NCI-H748 (cell line): Measurements from ENCODE around the gene SYNPR.

Experiments
- DNase-seq: peaks from one replicate; lab custom pipeline; 2025; ENCODE audit not compliant: unreplicated experiment; lab: John Stamatoyannopoulos, UW

The SYNPR gene

DNA sequence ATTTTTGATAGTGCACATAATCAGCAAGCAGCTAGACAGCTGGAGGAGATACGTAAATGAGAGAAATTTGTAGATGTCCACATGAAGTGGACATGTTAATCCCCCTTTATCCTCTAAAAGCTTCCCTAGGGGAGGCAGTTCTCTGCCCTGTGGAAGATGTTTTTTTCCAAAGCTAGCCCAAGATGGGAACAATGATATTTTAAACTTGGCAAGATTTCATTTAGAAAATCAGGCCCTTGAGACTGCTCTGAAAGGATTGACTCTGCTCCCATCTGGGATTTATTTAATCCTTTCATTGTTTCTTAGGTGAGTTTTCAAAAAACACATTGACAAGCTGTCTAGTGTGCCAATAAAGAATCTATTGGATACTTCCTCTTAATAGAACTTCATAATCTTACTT, 92.0 kb downstream of the SYNPR start:
- no peak for DNase-seq

DNA sequence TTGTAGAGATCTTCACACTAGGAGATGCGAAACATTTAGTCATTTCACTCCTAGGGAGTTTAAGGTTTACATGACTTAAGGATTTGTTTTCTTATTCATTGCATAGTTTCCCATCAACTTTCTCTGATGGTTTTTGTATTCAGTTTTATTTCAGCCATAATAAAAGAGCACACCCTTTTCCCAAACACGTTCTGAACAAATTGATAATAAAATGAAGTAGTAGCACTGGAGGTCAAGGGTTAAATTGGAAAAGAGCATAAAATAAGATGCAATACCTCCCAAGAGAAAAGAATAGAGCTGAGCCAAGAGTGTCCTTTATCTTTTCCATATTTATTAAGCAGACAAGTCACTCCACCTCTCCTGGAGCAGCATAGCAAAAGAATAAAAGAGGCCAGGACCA, 104.9 kb downstream of the SYNPR start:
- no peak for DNase-seq

DNA sequence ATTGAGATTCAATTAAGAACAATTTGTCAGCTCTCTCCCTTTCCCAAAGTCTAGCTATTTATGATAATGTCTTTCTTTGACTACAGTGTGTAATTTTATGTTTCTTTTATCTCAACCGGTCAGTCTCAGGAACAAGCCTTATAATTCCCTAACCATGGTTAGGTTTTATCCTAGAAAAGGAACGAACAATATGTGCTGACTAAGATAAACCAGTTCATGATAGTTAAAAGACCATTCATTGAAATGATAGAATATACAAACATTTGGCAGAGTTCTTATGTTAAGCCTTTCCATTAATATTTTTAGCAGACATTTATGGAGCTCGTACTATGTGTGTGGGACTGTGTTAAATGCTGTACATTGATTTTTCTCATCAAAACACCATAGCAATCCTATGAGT, 106.3 kb downstream of the SYNPR start:
- DNase-seq: no peak

DNA sequence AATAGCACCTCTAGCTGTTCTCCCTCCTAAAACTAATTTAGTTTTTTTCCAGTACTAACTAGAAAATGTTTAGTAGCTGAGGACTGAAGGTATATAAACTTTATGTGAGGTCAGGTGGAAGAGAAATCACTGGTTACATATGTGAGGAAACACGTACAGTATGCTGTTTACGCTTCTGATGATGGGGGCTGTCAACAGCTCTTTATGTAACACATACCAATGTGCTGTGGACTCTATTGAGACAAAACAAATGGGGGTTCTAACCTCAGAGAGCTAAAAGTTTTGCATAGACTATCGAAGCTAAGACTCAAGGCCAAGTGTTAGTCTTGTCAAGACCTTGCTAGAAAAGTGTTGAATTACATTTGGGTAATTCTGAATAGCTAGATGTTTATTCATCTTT, 107.5 kb downstream of the SYNPR start:
- DNase-seq: no peak

DNA sequence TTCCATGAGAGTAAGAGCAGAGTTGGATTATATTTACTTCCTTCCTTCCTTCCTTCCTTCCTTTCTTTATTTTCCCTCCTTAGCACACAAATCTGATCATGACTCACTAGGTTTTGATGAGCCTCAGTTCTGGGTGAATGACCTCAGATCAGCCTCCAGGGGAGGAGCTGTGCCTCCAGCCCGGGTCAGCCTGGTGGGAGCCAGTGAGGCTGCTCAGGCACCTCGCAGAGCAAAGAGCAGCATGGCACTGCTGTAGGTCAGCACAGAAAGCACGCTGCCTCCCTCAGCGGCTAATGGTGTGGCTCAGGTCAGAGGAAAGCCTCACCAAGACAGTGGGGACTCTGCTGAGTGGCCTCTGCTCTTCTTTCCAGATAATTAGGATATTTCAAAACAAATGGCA, 108.5 kb downstream of the SYNPR start:
- DNase-seq: no peak

DNA sequence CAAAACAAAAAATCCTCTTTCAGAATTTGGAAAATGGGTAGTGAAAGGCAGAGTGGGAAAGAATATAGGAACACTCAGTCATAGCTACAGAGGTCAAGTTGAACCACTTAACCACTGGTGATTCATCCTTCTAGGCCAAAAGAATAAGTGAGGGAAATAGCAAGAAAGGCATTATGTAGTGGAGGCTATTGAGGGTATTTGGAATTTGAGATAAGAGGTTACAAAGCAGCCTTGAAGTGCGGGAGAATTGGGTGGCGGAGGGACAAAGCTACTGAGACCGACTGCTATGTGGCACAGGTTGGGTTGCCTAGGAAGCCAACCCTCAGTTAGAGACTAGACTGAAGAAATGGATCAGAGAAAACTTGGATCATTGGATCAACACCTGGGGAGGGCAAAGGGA, 109.5 kb downstream of the SYNPR start:
- no peak for DNase-seq

DNA sequence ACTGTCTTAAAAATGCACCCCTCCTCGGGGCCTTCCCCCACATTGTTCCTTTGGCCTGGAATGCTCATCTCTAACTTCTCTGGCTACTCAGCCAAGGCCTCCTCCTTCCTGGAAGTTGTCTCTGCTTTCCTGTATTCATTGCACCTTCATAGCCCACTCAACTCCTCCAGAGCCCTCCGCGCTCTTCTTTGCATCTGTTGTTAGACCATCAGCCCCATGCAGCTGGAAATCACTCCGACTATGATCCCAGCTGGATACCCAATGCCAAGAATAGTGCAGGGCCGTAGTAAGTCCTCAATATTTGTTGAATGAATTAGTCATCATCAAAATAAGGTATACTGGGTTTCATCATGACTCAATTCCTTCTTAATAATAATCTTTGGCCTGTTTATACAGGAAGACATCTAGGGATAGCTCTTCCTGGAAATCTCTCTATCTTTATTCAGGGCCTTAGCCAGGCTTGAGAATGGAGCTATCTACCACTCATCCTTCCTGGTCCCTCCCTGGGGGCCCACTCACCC, 112.7 kb downstream of the SYNPR start:
- DNase-seq: no peak

DNA sequence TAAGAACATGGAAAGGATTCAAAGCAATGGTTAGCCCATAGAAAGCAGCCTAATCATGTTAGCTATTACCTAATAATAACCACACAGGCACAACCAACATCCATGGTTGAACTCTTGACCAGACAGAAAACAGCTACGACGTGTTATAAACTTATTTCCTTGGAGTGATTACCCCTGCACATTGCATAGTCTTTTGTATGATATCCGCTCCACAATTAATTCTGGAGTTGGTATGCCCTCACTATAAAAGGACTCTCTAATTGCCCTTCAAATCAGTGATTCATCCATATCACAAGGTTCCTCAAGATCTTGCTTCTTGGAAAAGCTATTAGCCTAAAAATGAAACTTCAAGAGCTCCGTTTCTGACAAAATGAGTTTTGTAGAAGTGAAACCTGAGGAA, 117.9 kb downstream of the SYNPR start:
- DNase-seq: no peak

DNA sequence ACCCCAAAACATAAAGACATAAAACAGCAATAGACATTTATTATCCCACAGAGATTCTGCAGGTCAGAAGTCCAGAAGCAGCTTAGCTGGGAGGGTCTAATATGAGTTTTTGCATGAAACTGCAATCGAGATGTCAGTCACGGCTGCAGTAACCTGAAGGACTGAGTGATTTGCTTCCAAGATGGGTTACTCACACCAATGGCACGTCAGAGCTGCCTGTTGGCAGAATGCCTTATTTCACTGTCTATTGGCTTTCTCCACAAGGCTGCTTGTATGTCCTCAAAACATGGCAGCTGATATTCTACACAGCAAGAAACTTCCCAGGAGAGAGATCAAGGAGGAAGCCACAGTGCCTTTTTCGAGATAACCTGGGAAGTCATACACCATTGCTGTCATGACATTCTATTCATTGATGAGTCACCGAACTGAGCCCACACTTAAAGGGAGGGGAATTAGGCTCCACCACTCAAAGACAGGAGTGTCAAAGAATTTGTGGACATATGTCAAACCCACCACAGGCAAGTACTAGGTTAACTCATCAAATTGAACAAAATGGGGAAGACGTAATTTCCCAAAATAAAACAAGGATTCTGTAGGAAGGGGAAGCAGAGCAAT, 122.2 kb downstream of the SYNPR start:
- no peak for DNase-seq

DNA sequence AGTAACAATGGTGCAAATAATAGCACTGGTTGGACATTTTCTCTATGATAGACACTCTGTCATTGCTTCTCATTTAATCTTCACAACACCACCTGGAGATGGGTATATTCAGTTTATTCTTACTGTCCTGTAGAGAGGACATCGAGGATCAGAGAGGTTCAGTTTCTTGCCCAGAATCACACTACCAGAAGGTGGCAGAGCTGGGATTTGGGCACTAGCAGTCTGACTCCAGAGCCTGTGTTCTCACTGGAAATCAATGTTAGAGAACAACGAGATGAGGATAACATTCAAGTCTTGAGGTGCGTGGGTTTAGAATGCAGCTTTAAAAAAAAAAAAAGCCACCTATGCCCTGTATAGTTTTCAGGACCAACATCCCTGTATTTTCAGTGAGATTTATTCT, 127.8 kb downstream of the SYNPR start:
- peak; percentile 3 for DNase-seq

DNA sequence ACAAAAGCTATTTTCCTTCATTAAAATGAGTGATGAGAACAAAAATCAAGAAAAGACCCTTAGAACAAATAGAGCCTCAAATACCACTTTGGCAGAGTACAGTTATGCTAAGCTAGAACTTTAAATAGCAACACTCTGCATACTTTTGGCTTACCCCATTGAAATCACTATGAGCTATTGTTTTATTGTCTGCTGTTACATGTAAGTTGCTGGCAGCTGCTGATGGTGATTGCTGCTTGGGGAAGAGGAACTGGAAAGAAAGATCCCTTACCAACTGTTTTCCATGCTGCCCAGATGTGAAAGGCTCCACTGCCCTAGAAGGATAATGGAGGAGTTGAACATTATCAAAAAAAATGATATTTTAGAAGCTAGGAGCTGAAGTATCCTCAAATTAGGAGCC, 135.4 kb downstream of the SYNPR start:
- no peak for DNase-seq

DNA sequence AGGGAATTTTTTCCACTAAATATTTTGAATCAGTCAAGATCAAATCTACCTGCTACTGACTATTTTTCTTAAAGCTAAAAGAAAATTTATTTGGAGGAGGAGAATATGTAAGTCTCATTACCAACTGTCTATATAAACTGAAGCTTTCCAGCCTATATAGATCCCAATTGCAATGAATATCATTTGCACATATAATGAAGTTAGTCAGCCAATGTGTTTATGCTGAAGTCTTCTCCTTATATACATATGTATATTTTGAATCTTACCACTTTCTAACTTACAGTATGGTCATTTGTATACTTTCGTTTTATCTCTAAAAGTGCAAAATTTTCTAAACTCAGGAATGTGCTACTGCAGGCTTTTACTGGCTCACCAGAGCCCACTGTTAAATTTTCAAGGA, 136.5 kb downstream of the SYNPR start:
- DNase-seq: no peak

DNA sequence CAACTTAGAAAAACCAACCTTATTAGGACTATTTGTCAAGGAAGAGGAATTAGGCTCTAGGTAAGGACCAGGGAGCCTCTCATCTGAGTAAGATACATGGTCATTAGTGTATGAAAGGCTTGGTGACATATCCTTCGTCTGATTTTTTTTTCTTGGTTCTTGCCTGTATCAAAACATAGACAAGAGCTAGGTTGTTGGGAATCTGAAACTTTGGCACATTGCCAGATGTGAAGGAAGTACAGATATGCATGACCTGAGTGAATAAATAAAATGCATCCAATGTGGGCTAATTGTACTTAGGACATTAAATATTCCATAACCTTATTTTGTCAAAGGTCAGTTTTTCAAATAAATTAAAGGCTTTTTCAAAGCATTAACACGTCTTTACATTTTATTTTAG, 151.8 kb downstream of the SYNPR start:
- DNase-seq: peak; percentile 16

DNA sequence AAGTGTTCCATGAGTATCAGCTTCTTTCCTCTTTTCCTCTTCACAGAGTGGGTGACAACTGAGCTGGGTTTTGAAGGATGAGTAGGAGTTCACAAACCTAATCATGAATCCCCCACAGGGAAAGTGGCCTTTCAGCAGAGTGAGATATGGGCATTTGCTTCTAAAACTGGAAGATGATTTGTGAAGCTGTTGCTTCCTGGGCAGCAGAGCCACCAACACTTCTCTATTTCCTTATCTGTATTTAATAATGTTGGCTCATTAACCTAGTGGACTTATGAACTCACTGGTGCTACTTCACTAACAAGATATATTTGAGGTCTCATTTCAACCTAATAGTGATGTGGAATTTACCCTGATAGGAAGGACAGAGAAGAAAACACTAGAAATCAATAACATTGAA, 152.8 kb downstream of the SYNPR start:
- DNase-seq: no peak

DNA sequence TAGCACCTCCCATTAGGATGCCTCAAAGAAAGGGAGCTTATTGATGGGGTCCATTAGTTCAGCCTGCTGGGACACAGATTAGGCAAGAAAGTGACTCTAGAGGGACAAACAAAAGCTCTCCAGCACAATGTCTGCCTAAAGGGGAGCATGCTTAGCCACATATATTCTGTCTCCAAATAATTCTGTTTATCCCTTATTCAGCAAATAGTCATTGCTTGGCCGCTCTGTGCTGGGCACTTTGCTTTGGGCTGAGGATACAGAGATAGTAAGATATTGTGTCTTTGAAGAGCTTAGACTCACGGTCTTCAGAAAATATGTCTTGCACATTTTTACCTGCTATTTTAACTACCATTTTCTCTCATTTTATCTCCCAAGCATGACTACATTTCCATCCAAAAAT, 159.8 kb downstream of the SYNPR start:
- DNase-seq: no peak

DNA sequence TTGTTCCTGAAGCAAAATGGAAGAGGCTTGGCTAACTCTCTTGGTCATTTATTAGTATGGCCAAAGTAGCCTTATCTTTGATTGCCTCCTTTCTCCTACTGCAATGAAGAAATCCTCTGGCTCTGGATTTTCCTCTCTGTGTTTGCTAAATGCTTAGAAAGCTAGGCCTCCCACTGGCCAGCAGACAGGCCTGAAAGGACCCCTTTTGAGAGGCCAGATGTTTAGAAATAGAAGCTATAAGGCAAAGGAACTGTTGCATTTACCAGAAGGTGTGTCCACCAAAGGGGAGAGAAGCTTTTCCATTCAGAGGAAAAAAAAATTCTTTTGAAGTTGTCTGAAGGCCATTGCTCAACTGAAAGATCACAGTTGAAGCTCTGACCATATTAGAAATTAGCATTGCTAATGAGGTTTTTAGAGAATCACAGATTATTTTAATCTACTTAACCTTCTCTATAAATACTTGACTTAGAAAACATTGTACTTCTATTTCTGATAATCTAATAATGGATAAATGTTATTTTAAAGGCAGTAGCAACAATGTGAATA, 160.8 kb downstream of the SYNPR start:
- DNase-seq: peak; percentile 2

DNA sequence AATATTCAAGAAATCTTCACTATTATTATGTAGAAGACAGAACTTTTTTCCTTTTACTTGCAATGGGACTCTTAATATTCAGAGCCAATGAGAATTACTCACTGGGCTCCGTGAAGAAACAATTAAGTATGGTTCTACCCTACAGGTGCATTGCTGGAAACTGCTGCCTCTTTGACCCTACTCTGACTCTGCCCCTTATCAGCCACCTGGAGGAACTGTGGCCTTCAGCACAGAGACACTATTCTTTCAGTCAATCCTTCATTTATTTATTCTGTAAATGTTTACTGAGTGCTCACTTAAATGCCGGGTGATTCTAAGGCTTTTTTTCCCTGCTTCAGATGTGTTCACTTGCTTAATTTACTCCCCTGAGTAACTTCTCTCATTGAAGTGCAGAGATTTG, 163.2 kb downstream of the SYNPR start:
- DNase-seq: peak; percentile 44

DNA sequence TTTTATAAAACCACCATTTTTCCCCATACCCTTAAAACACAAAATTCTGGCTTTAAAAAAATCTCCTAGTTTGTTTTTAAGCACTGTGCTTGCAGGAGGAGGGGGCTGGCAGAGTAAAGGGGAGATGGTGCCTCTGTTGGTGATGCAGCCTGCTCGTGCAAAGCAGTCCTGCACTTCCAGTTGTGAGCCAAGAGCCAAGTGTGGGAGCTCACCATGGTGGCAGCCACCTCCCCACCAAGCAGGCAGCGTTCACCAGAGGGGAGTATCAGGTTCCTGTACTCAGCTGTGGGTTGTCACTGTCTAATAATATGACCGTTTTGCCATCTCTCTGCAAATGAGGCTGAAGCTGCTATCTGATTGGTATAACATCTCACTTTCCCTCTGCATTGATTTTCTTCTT, 164.8 kb downstream of the SYNPR start:
- peak; percentile 7 for DNase-seq

DNA sequence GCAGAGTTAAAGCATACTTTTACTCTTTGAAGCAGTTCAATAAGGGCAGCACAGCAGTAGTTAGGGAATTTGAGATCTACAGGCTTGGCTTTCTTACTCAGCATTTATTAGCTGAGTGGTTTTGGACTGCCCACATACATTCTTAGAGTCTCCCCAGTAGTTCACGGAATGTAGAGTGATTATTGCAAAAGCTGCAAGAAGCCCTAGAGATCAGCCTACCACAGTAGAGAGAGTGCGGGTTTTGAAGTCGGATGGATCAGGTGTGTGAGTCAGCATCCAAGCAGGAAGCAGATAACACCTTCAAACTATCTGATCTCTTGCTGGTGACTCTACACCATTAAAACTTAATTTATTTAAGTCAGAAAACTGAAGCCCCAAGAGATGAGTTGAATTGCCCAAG, 171.9 kb downstream of the SYNPR start:
- no peak for DNase-seq

DNA sequence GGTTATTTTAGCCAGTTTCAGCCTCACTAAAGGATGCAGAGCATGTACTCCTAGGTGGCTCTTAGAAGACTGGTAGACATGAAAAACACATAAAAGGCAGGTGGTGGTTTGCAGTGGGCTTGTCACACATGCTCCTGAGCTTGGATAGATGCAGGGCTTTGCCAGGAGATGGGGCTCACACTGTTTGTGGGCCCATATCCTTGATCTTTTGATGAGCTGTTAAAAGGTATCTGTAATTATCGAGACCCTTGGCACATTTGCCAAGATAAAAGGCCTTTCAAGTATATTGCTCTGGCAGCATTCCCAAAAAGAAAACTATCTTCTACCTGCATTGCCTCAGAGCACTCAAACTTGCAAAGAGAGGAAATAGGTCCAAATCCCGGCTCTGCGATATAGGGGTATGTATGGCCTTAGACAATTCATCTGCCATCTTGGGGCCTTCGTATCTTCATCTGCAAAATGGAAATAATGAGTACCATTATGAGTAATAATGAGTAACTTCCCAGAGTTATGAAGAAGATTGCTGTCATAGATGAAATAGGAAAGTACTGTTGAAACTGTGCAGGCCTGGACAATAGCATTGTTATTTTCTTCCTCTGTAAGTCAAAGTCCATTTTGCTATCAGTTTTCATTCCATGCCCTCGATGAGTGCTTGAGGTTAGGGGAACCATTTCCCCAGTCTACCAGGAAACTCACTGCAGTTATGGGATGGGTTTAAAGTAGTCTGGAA, 172.7 kb downstream of the SYNPR start:
- DNase-seq: peak; percentile 23

DNA sequence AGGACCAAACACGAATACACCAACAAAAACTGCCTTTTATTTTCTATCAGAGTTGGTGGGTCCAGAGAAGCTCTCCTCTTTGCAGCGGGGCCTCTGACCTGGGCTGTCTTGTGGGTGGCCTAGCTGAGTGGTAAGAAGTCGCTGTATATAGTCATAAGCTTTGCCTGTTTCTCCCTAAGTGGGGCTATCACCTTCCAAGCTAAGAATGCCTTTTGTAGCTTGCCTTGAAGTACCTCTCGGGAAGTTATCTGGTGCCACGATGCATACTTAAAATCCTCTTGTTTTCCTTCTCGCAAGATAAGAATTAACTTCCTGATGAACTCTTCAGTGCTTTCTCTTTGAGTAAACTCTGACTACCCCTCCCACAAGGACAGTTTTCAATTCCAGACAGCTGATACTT, 178.8 kb downstream of the SYNPR start:
- no peak for DNase-seq

DNA sequence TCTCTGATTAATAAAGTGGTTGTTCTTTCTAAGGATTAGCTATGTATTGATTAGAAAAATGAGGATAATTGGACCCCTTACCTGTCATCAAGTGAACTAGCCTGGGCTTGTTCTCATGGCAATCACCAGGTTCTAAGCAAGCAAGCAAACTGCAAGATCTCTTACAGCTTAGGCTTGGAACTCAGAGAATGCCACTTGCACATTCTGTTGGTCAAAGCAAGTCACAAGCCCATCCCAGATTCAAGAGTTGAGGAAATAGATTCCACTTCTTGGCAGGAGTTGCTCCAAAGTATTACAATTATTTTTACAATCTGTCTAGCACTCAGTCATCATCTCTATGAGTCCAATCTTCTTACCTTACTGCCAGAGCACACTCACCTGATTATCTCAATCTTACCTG, 180.3 kb downstream of the SYNPR start:
- DNase-seq: no peak

DNA sequence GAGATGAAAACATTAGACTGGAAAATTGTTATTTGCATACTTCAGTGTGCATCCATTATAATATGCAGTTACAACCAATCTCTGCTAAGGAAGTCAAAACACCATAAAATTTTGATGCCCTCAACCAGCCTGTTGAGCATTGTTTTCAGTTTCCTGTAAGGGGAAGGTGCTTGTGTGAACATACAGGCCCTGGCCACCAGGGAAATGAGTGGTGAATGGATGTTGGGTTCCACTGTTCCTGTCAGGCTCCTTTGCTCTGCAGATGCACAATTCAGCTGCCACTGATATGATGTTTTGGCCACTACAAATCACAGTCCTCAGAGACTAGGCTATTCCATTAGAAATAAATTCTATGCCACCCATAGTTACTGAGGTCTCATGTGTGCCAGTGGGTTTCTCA, 184.6 kb downstream of the SYNPR start:
- DNase-seq: peak; percentile 31
